GM12878 (cell line): ENCODE measurements around the gene UFSP2. TPM values are rescaled to one million over a fixed set of nuclear protein-coding genes. Genes with fewer than 3 reads are reported as not detected.
A peak's percentile ranks its signal among the peaks of the same experiment; 100 is the strongest.

ENCODE experiments used
- ATF7 ChIP-seq: fragments of 450-650 bp; IDR thresholded peaks from 2 replicates; pipeline ENCODE4 v1.6.1; 2016; ENCODE audit warnings: low read depth, mild to moderate bottlenecking
- EGR1 ChIP-seq, 2 experiments: IDR thresholded peaks; 1 replicate in 1 of 2; 2 replicates in 1 of 2; pipeline ENCODE4 v1.6.1; 2011 to 2012; ENCODE audit warnings: low read depth in 2 of 2, low read length in 2 of 2, borderline replicate concordance in 1 of 2, mild to moderate bottlenecking in 1 of 2, moderate library complexity in 1 of 2
- ESRRA ChIP-seq: IDR thresholded peaks from 2 replicates; pipeline ENCODE4 v1.6.1; 2012; ENCODE audit warnings: mild to moderate bottlenecking, low read length, improper control_type of control experiment
- EZH2 ChIP-seq: IDR thresholded peaks from 2 replicates; pipeline ENCODE4 v1.6.1; 2012; ENCODE audit warnings: low read depth, mild to moderate bottlenecking, control low read depth, inconsistent platforms, low read length, borderline replicate concordance; ENCODE audit not compliant: control insufficient read depth
- IRF3 ChIP-seq: fragments of 450-650 bp; IDR thresholded peaks from 2 replicates; pipeline ENCODE4 v1.6.1; 2014; ENCODE audit warnings: mild to moderate bottlenecking
- KDM1A ChIP-seq: fragments of 200-600 bp; sonication (generic); IDR thresholded peaks from 2 replicates; pipeline ENCODE4 v1.6.1; 2016; ENCODE audit warnings: borderline replicate concordance
- MEF2B ChIP-seq: fragments of 450-650 bp; IDR thresholded peaks from 2 replicates; pipeline ENCODE4 v1.6.1; 2018; ENCODE audit warnings: mild to moderate bottlenecking, moderate library complexity; ENCODE audit not compliant: partially characterized antibody, poor library complexity, severe bottlenecking
- MXI1 ChIP-seq: fragments of 150-350 bp; IDR thresholded peaks from 2 replicates; pipeline ENCODE4 v1.6.1; 2011; ENCODE audit warnings: low read depth, mild to moderate bottlenecking, inconsistent platforms, low read length, improper control_type of control experiment
- NBN ChIP-seq: fragments of 450-650 bp; IDR thresholded peaks from 2 replicates; pipeline ENCODE4 v1.6.1; 2016
- NKRF ChIP-seq: fragments of 450-650 bp; conservative IDR thresholded peaks from 2 replicates; pipeline ENCODE4 v1.6.1; 2017; ENCODE audit warnings: mild to moderate bottlenecking, moderate library complexity
- POLR2AphosphoS2 ChIP-seq: IDR thresholded peaks from 2 replicates; pipeline ENCODE4 v1.6.1; 2011; ENCODE audit warnings: low read depth, mild to moderate bottlenecking, low read length, improper control_type of control experiment, moderate library complexity
- SIN3A ChIP-seq: IDR thresholded peaks from 2 replicates; pipeline ENCODE4 v1.6.1; 2012; ENCODE audit warnings: low read depth, low read length, improper control_type of control experiment
- SP1 ChIP-seq: IDR thresholded peaks from one replicate; pipeline ENCODE4 v1.6.1; 2011; ENCODE audit warnings: low read depth, low read length
- SRF ChIP-seq, 2 experiments: IDR thresholded peaks; 2 replicates each; pipeline ENCODE4 v1.6.1; 2011; ENCODE audit warnings: low read depth in 2 of 2, low read length in 2 of 2, mild to moderate bottlenecking in 1 of 2, moderate library complexity in 1 of 2
- STAT1 ChIP-seq: fragments of 450-650 bp; conservative IDR thresholded peaks from 2 replicates; pipeline ENCODE4 v1.6.1; 2014; ENCODE audit warnings: antibody characterized with exemption, mild to moderate bottlenecking
- TAF1 ChIP-seq: IDR thresholded peaks from 2 replicates; pipeline ENCODE4 v1.6.1; 2011; ENCODE audit warnings: mild to moderate bottlenecking, low read depth, low read length, borderline replicate concordance
- TCF3 ChIP-seq: IDR thresholded peaks from 2 replicates; pipeline ENCODE4 v1.6.1; 2012; ENCODE audit warnings: low read depth, mild to moderate bottlenecking, low read length, borderline replicate concordance; ENCODE audit not compliant: insufficient read depth
- USF1 ChIP-seq: IDR thresholded peaks from 2 replicates; pipeline ENCODE4 v1.6.1; 2011; ENCODE audit warnings: borderline replicate concordance, low read depth, mild to moderate bottlenecking, moderate library complexity, mixed read lengths, low read length; ENCODE audit not compliant: insufficient read depth; ENCODE audit errors: extremely low read length
- USF2 ChIP-seq: IDR thresholded peaks from 2 replicates; pipeline ENCODE4 v1.6.1; 2011; ENCODE audit warnings: low read depth, low read length, improper control_type of control experiment, borderline replicate concordance
- YY1 ChIP-seq: IDR thresholded peaks from 2 replicates; pipeline ENCODE4 v1.6.1; 2011; ENCODE audit warnings: low read depth, mild to moderate bottlenecking, low read length
- ZNF24 ChIP-seq: fragments of 450-650 bp; IDR thresholded peaks from 2 replicates; pipeline ENCODE4 v1.6.1; 2017; ENCODE audit warnings: antibody characterized with exemption, mild to moderate bottlenecking
- ZNF687 ChIP-seq: fragments of 450-650 bp; IDR thresholded peaks from 2 replicates; pipeline ENCODE4 v1.6.1; 2017; ENCODE audit warnings: mild to moderate bottlenecking, moderate library complexity
- polyA plus RNA-seq, 11 experiments: library from polyadenylated mRNA; depleted of rRNA in 4 of 11; unstranded in 6 of 11; stranded (reverse) in 5 of 11; fragments of >200 nt; fragmentation: Nextera tagmentation in 4 of 11; fragmentation: Illumina TruSeq in 1 of 11; extraction: Ambion mirVana in 4 of 11; extraction: Trizol in 1 of 11; gene quantifications; 1 replicate in 1 of 11; 2 replicates in 10 of 11; pipeline versions ENCODE4 v1.2.1 to v1.2.3, GENCODE V29; 2011 to 2016; ENCODE audit warnings: inconsistent platforms in 2 of 11, missing spikeins in 2 of 11, low read depth in 1 of 11
- total RNA-seq, 4 experiments: library from RNA; depleted of rRNA in 3 of 4; stranded (reverse); fragments of >200 nt in 3 of 4; fragmentation: Illumina TruSeq in 1 of 4; extraction: Trizol in 1 of 4; gene quantifications; 2 replicates each; pipeline versions ENCODE4 v1.2.1 to v1.2.3, GENCODE V29; 2013 to 2021

The UFSP2 gene
- total and polyA plus RNA-seq, 10 of the 15 experiments (the other 5 are each of a cell fraction or from before 2014, with no cell fraction given), result 25.4 to 53.1 (median 37.7) TPM

GRCh38 chr4:185396724-185397385 is 28.9 kb downstream of the UFSP2 start, which contains the start of gene ANKRD37 (continued):
- TF ChIP-seq USF2, result no peak
- TF ChIP-seq EZH2, result no peak
- no peak for TF ChIP-seq SP1
- TF ChIP-seq NKRF, result peak; percentile 90
- TF ChIP-seq ZNF24, result no peak
- TF ChIP-seq KDM1A, result no peak
- no peak for TF ChIP-seq STAT1
- TF ChIP-seq TAF1, result peak; percentile 35; the same call in 1 of the 2 replicates
- peak; percentile 39 for TF ChIP-seq ZNF687
- TF ChIP-seq YY1, result no peak
- peak; percentile 64 for TF ChIP-seq SIN3A
- TF ChIP-seq TCF3, result no peak
- TF ChIP-seq SRF (IDR thresholded peaks at IDR 0.05; ENCODE audit: low read depth in 2 of 2, low read length in 2 of 2), result no peak
- TF ChIP-seq ESRRA, result no peak
- TF ChIP-seq NBN, result peak; percentile 35
- TF ChIP-seq POLR2AphosphoS2, result peak; percentile 95
- no peak for TF ChIP-seq IRF3
- TF ChIP-seq USF1, result no peak
- TF ChIP-seq ATF7, result no peak
- no peak for TF ChIP-seq EGR1 (IDR thresholded peaks at IDR 0.05; ENCODE audit: borderline replicate concordance in 1 of 2, low read depth in 2 of 2, low read length in 2 of 2)
- no peak; the same call in 1 of the 2 replicates for TF ChIP-seq MXI1
- TF ChIP-seq MEF2B, result no peak
